NCI-H510A (cell line): ENCODE results near the gene CERK.
"Not testable (repeated sequence)": the region's sequence is repeated elsewhere in the genome, so short reads cannot be mapped to it uniquely, and the experiment has no call there.

Experiments used
- DNase-seq: peaks from one replicate; lab custom pipeline; 2025; lab: John Stamatoyannopoulos, UW

CERK gene

DNA sequence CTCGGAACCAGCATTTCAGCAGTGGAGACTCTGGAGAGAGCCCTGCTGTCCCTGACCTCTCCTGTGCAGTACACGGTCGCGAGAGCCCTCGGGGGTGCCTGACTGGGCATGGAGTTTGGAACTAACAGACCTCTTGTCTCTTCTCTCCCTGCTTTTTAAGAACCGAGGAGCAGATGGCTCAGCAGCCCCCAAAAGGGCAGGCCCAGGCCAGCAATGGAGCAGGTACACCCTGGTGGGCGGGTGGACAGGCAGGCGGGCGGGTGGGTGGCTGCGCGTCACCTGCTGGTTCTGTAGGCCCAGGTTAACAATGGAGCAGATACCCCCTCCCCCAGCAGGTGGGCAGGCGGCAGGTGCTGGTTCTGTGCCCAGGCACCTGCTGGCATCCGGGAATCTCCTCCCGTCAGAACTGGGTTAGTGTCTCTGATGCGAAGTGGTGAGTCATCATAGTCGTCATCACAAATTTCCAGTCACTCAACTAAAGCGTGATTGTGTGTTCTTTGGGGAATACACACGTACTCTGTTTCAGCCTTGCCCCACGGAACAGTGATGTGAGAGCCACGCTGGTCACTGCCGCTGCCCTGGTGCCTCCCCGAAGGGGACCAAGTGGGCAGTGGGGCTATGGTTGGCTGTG is 76.7 kb downstream of the CERK start:
- peak; percentile 79 for DNase-seq

- DNase-seq = peak; percentile 74
These were observed 77.3 kb downstream of the CERK start for GRCh38 chr22:46660604-46661201.

GRCh38 chr22:46659791-46660186 is 78.3 kb downstream of the CERK start:
- no peak for DNase-seq

DNA sequence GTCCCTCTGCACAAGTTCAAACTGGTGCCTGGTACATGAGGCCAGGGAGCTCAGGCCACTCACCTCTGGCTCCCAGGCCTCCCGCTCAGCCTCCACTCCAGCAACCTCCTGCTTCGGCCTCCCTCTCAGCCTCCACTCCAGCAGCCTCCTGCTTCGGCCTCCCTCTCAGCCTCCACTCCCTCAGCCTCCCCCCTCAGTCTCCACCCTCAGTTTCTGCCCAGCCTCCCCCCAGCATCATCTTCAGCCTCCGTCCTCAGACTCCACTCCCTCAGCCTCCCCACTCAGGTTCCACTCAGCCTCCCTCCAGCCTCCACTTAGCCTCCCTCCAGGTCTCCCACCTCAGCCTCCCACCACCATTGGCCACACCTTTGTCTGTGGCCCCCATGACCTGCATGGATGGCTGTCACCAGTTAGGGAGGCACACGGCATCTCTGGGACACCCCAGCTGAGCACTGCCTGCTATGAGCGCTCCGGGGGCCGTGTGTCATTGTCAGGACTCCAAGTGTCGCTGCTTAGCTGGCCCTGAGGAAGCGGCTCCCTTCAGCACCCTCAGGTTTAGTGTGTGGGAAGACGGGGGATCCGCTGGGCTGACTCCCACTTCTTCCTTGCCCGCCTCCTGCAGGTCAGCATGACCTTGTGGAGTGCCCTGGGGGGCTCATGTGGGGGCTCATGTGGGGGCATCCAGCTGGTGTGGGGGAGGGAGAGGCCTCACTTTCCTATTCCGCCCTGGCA is 78.8 kb downstream of the CERK start:
- no peak for DNase-seq

DNA sequence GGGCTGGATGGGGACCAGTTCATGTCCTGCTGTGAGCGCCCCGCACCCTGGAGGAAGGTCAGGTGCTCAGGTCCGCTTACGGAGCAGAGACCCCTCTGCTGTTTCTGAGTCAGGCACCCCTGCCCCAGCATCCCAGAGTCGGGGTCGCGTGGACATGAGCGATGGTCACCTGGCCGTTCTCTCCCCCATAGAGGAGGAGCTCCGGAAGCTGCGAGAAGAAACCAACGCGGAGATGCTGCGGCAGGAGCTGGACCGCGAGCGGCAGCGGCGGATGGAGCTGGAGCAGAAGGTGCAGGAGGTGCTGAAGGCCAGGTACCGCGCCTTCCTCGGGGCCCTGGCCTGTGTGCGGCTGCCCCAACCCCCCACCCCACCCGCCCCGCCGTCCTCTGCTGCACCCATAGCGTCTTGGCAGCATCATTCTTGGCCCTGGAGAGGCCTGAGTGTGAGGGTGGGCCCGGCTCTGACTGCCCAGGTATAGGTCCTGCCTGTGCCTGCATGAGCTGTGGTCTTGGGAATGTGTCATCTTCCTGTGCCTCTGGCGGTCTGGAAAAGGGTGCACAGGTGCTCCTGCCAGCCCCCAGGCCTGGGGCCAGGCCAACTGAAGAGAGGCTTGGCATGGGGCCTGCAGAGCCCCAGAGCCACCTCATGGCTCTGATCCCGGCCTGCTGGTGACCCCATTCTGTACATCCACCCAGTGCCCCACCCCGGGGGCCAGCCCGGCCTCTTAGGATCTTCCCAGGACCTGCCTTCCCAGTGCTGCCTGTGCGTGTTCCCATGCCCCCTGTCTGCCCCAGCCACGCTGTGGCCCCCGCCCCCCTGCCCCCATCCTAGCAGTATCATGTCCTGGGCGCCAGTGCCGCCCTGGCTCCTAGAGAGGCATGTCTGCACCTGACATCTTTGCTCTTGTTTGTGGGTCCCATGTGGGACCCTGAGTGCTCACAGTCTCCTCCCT is 79.8 kb downstream of the CERK start:
- DNase-seq = no peak

DNA sequence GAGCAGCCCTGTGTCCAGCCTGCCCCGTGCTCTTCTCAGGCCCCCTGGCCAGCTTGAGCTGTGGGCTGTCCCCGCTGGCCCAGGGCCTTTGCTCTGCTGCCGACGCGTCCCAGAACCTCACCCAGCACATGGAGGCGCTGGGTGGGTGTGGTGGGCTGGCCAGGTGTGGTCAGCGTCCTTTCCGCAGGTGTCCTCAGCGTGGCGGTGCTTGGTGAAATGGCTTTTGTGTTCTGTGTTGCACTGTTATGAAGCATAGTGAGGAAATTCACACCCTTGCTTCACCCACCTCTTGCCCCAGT is 80.4 kb downstream of the CERK start:
- DNase-seq = no peak

GRCh38 chr22:46656856-46657654 is 81.0 kb downstream of the CERK start:
- no peak for DNase-seq

- no peak for DNase-seq
These were observed 82.0 kb downstream of the CERK start for GRCh38 chr22:46655861-46656608.

GRCh38 chr22:46654927-46655595 is 83.0 kb downstream of the CERK start:
- no peak for DNase-seq

- DNase-seq = no peak
These were observed 83.6 kb downstream of the CERK start for GRCh38 chr22:46654426-46654825.

- DNase-seq = no peak
These were observed 84.5 kb downstream of the CERK start for GRCh38 chr22:46653596-46653995.

- no peak for DNase-seq
These were observed 85.2 kb downstream of the CERK start for GRCh38 chr22:46652847-46653331.

DNA sequence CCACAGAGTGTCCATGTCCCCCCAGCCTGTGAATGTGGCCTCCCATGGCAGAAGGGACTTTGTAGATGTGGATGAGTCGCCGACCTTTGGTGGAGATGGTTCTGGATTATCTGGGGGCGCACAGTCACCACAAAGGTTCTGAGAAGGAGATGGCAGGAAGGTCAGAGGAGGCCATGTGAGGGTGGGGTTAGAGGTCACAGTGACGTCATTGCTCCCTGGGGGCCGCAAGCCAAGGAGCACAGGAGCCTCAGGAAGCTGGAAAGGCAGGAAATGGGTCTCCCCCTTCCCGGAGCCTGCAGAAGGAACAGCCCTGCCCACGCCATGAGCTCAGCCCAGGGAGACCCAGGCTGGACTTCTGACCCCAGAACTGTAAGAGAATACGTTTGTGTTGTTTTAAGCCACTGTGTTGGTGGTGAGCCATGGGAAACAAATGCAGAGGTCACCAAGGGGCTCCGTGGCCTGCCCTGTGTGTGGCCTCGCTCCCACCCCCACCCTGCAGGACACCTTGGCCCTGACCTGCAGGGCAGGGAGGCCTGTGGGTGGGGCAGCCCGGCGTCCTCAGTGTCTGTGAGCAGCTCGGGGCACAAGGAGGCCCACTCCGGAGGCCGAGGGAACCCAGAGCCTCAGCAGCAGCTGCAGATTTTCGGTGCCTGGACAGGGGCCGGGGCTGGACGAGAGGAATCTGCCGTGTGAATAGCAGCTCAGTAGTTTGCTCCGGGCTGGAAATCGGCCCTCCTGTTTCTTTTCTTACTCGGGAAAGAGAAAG is 85.8 kb downstream of the CERK start:
- DNase-seq = no peak

DNA sequence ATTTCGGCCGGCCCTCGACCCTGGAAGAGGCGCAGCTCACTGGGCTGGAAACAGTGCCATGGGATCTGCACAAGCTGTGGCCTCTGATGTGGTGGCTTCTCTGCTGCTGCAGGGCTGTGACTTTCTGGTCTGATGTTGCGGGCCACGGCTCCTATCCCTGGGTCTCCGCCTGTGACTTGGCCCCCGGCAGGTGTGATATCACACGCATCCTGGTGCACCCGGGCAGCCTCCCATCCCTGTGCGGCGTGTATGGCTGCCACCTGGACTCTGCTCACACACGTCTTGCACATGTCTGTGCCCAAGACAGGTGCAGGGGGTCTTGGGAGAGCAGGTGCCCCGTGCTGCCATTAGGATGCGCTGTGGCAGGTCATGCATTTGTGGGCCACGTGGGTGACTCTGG is 86.7 kb downstream of the CERK start:
- no peak for DNase-seq

DNA sequence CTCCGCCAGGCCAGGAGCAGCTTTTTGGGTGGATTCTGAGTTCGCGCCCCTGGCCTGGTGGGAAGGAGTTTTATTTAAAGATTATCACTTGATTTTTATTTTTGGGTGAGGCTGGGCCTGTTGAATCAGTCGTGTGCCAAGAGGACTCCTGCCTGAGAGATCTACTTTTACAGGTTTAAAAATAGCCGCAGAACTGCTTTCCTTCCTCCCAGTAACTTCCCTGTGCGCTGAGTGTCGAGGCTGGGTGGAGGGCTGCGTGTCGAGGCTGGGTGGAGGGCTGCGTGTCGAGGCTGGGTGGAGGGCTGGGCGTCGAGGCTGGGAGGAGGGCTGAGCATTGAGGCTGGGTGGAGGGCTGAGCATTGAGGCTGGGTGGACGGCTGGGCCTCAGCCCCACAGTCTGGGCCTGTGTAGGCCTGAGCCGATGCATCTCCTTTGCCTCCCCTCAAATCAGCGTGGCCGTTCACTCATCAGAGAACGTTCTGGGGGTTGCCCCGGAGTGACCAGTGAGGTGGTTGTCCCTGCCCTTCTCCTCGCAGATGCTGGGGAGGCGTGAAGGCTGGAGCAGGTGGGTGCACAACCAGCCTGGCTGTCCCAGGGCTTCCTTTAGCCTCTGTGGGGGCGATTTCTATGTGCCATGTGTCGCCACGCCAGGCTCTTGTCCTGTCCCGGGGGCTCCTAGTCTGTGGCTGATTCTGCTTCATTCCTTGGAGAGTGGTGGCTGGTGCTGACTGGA is 87.8 kb downstream of the CERK start:
- DNase-seq = no peak

DNA sequence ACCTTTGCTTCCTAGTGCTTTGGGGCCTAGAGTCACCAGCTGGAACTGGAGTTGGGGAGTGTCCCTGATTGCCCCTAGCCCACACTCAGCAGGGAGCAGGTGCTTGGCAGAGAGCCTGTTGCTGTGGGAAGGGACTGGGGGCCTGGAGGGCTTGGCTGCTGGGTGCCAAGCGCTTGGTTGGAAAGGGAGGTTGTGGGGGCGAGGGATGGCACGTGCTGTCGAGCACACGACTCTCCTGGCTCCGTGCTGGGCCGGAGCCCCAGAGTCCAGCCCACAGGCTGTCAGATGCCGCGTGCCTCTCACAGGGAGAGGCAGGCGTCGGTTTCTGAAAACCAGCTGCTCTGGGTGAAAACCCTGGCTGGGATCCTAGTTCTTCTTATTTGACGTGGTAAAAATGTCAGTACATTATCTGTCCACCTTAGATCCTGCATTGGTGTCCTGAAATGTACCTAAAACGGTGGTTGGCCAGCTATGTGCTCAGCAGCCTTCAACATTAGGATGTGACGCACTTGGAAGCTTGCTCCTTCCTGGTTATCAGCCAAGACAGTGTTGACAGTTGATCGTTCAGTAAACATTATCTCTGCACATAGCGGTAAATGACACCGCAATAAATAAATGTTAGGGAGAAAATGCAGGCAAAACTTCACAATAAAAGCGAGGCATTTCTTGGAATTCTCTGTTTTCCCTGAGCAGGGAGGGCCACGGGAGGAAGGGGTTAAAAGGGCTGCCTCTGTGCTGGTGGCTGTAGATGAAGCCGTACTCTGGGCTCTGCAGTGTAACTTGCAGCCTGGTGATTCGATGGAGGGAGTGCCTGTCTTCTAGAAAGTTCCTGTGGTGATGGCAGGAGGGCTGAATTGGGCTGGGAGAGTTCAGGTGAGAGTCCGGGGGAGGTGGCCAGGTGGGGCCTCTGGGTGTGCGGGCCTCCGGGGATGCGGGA is 88.6 kb downstream of the CERK start:
- no peak for DNase-seq

- not testable (repeated sequence) for DNase-seq
These were observed 89.7 kb downstream of the CERK start for GRCh38 chr22:46648225-46648820.
